Sigmoid colon (tissue), 7 donors: Measurements from ENCODE around the gene TRIM51. TPM values are rescaled to one million over a fixed set of nuclear protein-coding genes. Genes with fewer than 3 reads are reported as not detected.
A peak's percentile ranks its signal among the peaks of the same experiment; 100 is the strongest.
"Not testable (repeated sequence)": the region's sequence is repeated elsewhere in the genome, so short reads cannot be mapped to it uniquely, and the experiment has no call there.

Source experiments
- DNase-seq: peaks from one replicate; pipeline ENCODE4 v3.0.0-alpha.2; 2019
- H3K27ac ChIP-seq, 4 donors: fragments of 200-600 bp; sonication (generic); one replicate each; pipeline ENCODE4 v1.5.1; 2016 to 2019; ENCODE audit warnings: mild to moderate bottlenecking in 1 of 4
- H3K27me3 ChIP-seq, 3 donors: fragments of 200-600 bp; sonication (generic); one replicate each; pipeline ENCODE4 v1.5.1; 2019; ENCODE audit warnings: mild to moderate bottlenecking in 1 of 3
- H3K36me3 ChIP-seq, 4 donors: fragments of 200-600 bp; sonication (generic); one replicate each; pipeline ENCODE4 v1.5.1; 2016 to 2019
- H3K4me1 ChIP-seq, 4 donors: fragments of 200-600 bp; sonication (generic); one replicate each; pipeline ENCODE4 v1.5.1; 2017 to 2019
- H3K4me3 ChIP-seq, 4 donors: fragments of 200-600 bp; sonication (generic); one replicate each; pipeline ENCODE4 v1.5.1; 2017 to 2019; ENCODE audit warnings: mild to moderate bottlenecking in 2 of 4, moderate library complexity in 1 of 4
- H3K9me3 ChIP-seq, 4 donors: fragments of 200-600 bp in 3 of 4; sonication (generic) in 3 of 4; one replicate each; pipeline versions ENCODE4 v1.5.1 to v1.6.1; 2013 to 2019
- CTCF ChIP-seq, 4 experiments: fragments of 450-650 bp in 3 of 4; fragments of 200-600 bp in 1 of 4; IDR thresholded peaks; one replicate each; pipeline ENCODE4 v1.5.1; 2016 to 2019; ENCODE audit warnings: antibody characterized with exemption in 4 of 4, mild to moderate bottlenecking in 3 of 4, moderate library complexity in 2 of 4
- EP300 ChIP-seq, 4 donors: sonication (generic); formaldehyde crosslinking; IDR thresholded peaks; one replicate each; pipeline ENCODE4 v1.6.1; 2017; ENCODE audit warnings: antibody characterized with exemption in 4 of 4
- POLR2A ChIP-seq, 2 donors: fragments of 450-650 bp; IDR thresholded peaks; one replicate each; pipeline ENCODE4 v1.6.1; 2016; ENCODE audit warnings: antibody characterized with exemption in 2 of 2, mild to moderate bottlenecking in 2 of 2, moderate library complexity in 2 of 2
- POLR2AphosphoS5 ChIP-seq, 4 donors: sonication (generic); formaldehyde crosslinking; IDR thresholded peaks; one replicate each; pipeline ENCODE4 v1.6.1; 2017; ENCODE audit warnings: antibody characterized with exemption in 4 of 4
- WGBS, 2 donors: extraction: QIAGEN DNeasy Blood & Tissue Kit; methylation state at CpG; one replicate each; pipeline ENCODE4 v1.1.7; 2013; 5-methylcytosine and 5-hydroxymethylcytosine counted together
- intact Hi-C: fragments of 100-400 bp; cut with DNase I; formaldehyde crosslinking; loops from one replicate; pipeline ENCODE4 v1.15.1; 2023
- polyA plus RNA-seq, 3 donors: library from polyadenylated mRNA; stranded (reverse); fragments of 200-250 nt; gene quantifications; one replicate each; pipeline ENCODE4 v1.2.3, GENCODE V29; 2013
- total RNA-seq, 4 donors: library from RNA; depleted of rRNA; stranded (reverse); fragments of >200 nt; gene quantifications; one replicate each; pipeline ENCODE4 v1.1.0, GENCODE V29; 2016
- donor health status: healthy with polysubstance abuse.
- donor health status: Bipolar disorder and iron deficiency.
- donor health status: healthy.

Gene TRIM51
- total and polyA plus RNA-seq, 7 donors = not detected

- TF ChIP-seq EP300 (IDR thresholded peaks at IDR 0.05) (no peak), POLR2A (IDR thresholded peaks at IDR 0.05) (no peak), POLR2AphosphoS5 (IDR thresholded peaks at IDR 0.05) (no peak), CTCF (IDR thresholded peaks at IDR 0.05) (no peak)
- no peaks in the 10 kb centered on the region for H3K9me3 ChIP-seq
- no peaks in the 10 kb centered on the region for H3K36me3 ChIP-seq
- H3K4me3 ChIP-seq = no peak overlapping the region
- H3K27me3 ChIP-seq = no peaks in the 10 kb centered on the region
- 20 to 24% methylated on average over 1 of the region's 1 CpG for WGBS, 2 donors
- DNase-seq = no peak
- intact Hi-C loops = no loop called here
- H3K27ac ChIP-seq = no peak overlapping the region
- H3K4me1 ChIP-seq = no peaks in the 10 kb centered on the region
These were observed 28.4 kb upstream of the TRIM51 start for GRCh38 chr11:55854704-55855103.

GRCh38 chr11:55867354-55867753 is 15.7 kb upstream of the TRIM51 start:
- intact Hi-C loops, H3K36me3 ChIP-seq, H3K4me3 ChIP-seq, DNase-seq, H3K9me3 ChIP-seq, H3K4me1 ChIP-seq, H3K27ac ChIP-seq, H3K27me3 ChIP-seq: not testable (repeated sequence)
- 87 to 88% methylated on average over 4 of the region's 4 CpGs for WGBS, 2 donors

- H3K9me3 ChIP-seq, H3K4me1 ChIP-seq, H3K36me3 ChIP-seq, intact Hi-C loops, H3K27ac ChIP-seq, DNase-seq, H3K27me3 ChIP-seq: not testable (repeated sequence)
- peak overlapping the region in 1 of 4 donors; percentile 8 for H3K4me3 ChIP-seq
- 16 to 32% methylated on average over 33 of the region's 33 CpGs for WGBS, 2 donors
These were observed 10.4 kb upstream of the TRIM51 start for GRCh38 chr11:55872731-55873130.

GRCh38 chr11:55873146-55873545 is 10.0 kb upstream of the TRIM51 start:
- WGBS, 2 donors = 18 to 36% methylated on average over 34 of the region's 34 CpGs
- intact Hi-C loops = not testable (repeated sequence)

GRCh38 chr11:55884995-55885394 is 1.9 kb downstream of the TRIM51 start:
- H3K4me1 ChIP-seq, DNase-seq, H3K27me3 ChIP-seq, H3K27ac ChIP-seq, H3K4me3 ChIP-seq, H3K36me3 ChIP-seq, intact Hi-C loops, H3K9me3 ChIP-seq: not testable (repeated sequence)
- 85 to 91% methylated on average over 4 of the region's 4 CpGs for WGBS, 2 donors

More at GRCh38 chr11:55873146-55873545, 10.0 kb upstream of the TRIM51 start:
- H3K9me3 ChIP-seq, H3K36me3 ChIP-seq, H3K27me3 ChIP-seq, DNase-seq, H3K4me1 ChIP-seq, H3K27ac ChIP-seq: not testable (repeated sequence)
- peak overlapping the region in 1 of 4 donors; percentile 8 for H3K4me3 ChIP-seq

- H3K4me3 ChIP-seq, H3K4me1 ChIP-seq, H3K27ac ChIP-seq, DNase-seq, H3K36me3 ChIP-seq, H3K27me3 ChIP-seq, H3K9me3 ChIP-seq, intact Hi-C loops: not testable (repeated sequence)
- WGBS, 2 donors = 90 to 93% methylated on average over 9 of the region's 9 CpGs
These were observed 2.4 kb downstream of the TRIM51 start for GRCh38 chr11:55885481-55885880.

GRCh38 chr11:55895216-55895615 is 12.1 kb downstream of the TRIM51 start:
- H3K9me3 ChIP-seq = no peaks in the 10 kb centered on the region
- no peaks in the 10 kb centered on the region for H3K36me3 ChIP-seq
- no peak for DNase-seq
- TF ChIP-seq POLR2AphosphoS5 (IDR thresholded peaks at IDR 0.05) (no peak), EP300 (IDR thresholded peaks at IDR 0.05) (no peak), CTCF (IDR thresholded peaks at IDR 0.05) (no peak), POLR2A (IDR thresholded peaks at IDR 0.05) (no peak)
- 60 to 65% methylated on average over 8 of the region's 8 CpGs for WGBS, 2 donors
- no peaks in the 10 kb centered on the region for H3K4me1 ChIP-seq
- H3K27ac ChIP-seq = no peak overlapping the region
- no peak overlapping the region for H3K4me3 ChIP-seq
- intact Hi-C loops = no loop called here
- no peaks in the 10 kb centered on the region for H3K27me3 ChIP-seq
